NCI-H1105 treated with DMSO at 0.1 percent for 48 hours (cell line): ENCODE measurements around the gene RPL27.

Source experiments
- DNase-seq: peaks from one replicate; lab custom pipeline; 2025; lab: John Stamatoyannopoulos, UW

The RPL27 gene

GRCh38 chr17:43020789-43021740 is 22.8 kb downstream of the RPL27 start:
- peak; percentile 47 for DNase-seq

GRCh38 chr17:43021741-43022512 is 23.7 kb downstream of the RPL27 start, which contains the start of gene VAT1:
Gene VAT1 (minus strand): TSS chr17:43022385. CDS start chr17:43022322, 63 bp downstream.
- peak; percentile 59 for DNase-seq

- peak; percentile 85 for DNase-seq
These were observed 26.4 kb downstream of the RPL27 start, which contains the start of gene RND2 for GRCh38 chr17:43024407-43025289. Gene RND2 (plus strand): TSS chr17:43025231. CDS start chr17:43025348, 117 bp downstream.

- peak; percentile 27 for DNase-seq
These were observed 27.1 kb downstream of the RPL27 start for GRCh38 chr17:43025290-43025657.

GRCh38 chr17:43025766-43026537 is 27.7 kb downstream of the RPL27 start:
- DNase-seq, result no peak

GRCh38 chr17:43026595-43026994 is 28.4 kb downstream of the RPL27 start:
- no peak for DNase-seq

- DNase-seq, result no peak
These were observed 29.1 kb downstream of the RPL27 start for GRCh38 chr17:43027091-43028032.

GRCh38 chr17:43028221-43028861 is 30.1 kb downstream of the RPL27 start:
- DNase-seq, result no peak

GRCh38 chr17:43030137-43030767 is 32.0 kb downstream of the RPL27 start:
- DNase-seq, result no peak

GRCh38 chr17:43031666-43032065 is 33.4 kb downstream of the RPL27 start:
- DNase-seq, result no peak

- DNase-seq, result peak; percentile 10
These were observed 36.0 kb downstream of the RPL27 start for GRCh38 chr17:43033948-43034881.

GRCh38 chr17:43034894-43035293 is 36.7 kb downstream of the RPL27 start:
- DNase-seq, result no peak

GRCh38 chr17:43039646-43040045 is 41.4 kb downstream of the RPL27 start:
- DNase-seq, result no peak

GRCh38 chr17:43040655-43041054 is 42.4 kb downstream of the RPL27 start:
- no peak for DNase-seq

GRCh38 chr17:43042025-43042628 is 43.9 kb downstream of the RPL27 start:
- DNase-seq, result no peak

- no peak for DNase-seq
These were observed 45.1 kb downstream of the RPL27 start for GRCh38 chr17:43043307-43043706.

- DNase-seq, result no peak
These were observed 45.8 kb downstream of the RPL27 start for GRCh38 chr17:43044024-43044423.
